Astrocyte of the cerebellum (primary cell): ENCODE results near the gene FRAT2.
A peak's percentile ranks its signal among the peaks of the same experiment; 100 is the strongest.
"Not testable (repeated sequence)": the region's sequence is repeated elsewhere in the genome, so short reads cannot be mapped to it uniquely, and the experiment has no call there.

Experiments
- DNase-seq: peaks from one replicate; pipeline ENCODE4 v3.0.0-alpha.2; 2011; ENCODE audit warnings: low read depth
- H3K4me3 ChIP-seq: 2 replicates; pipeline ENCODE4 v1.5.1; 2011; ENCODE audit warnings: mild to moderate bottlenecking, low read depth, low read length, moderate library complexity
- CTCF ChIP-seq: IDR thresholded peaks from 2 replicates; pipeline ENCODE4 v1.5.1; 2012; ENCODE audit warnings: low read length, low read depth, moderate library complexity, mild to moderate bottlenecking; ENCODE audit errors: missing control alignments
- in situ Hi-C: cut with HindIII; loops from 2 replicates; pipeline ENCODE4 v1.10.0; 2017; ENCODE audit warnings: low sequenced_read_pairs

FRAT2 gene

GRCh38 chr10:97292862-97293198 is 41.7 kb downstream of the FRAT2 start:
- H3K4me3 ChIP-seq, result no peak overlapping the region
- in situ Hi-C loops, result no loop called here
- no peak for TF ChIP-seq CTCF
- no peak for DNase-seq

- peak within 1 kb of the TSS; percentile 96 for H3K4me3 ChIP-seq
- in situ Hi-C loops, result no loop called here
- peak; percentile 97 for DNase-seq
- no peak for TF ChIP-seq CTCF
Observed at GRCh38 chr10:97292097-97292861, 42.2 kb downstream of the FRAT2 start, which contains the start of gene ARHGAP19. ARHGAP19 (minus strand) TSS chr10:97292637; CDS start chr10:97292627, 10 bp downstream.

GRCh38 chr10:97291357-97292096 is 43.0 kb downstream of the FRAT2 start:
- TF ChIP-seq CTCF, result no peak
- in situ Hi-C loops, result no loop called here
- peak overlapping the region; percentile 96 for H3K4me3 ChIP-seq
- no peak for DNase-seq

GRCh38 chr10:97290576-97291356 is 43.8 kb downstream of the FRAT2 start:
- H3K4me3 ChIP-seq, DNase-seq, in situ Hi-C loops: not testable (repeated sequence)

- DNase-seq, in situ Hi-C loops, H3K4me3 ChIP-seq: not testable (repeated sequence)
Observed at GRCh38 chr10:97290076-97290475, 44.5 kb downstream of the FRAT2 start.
